Calu3 (cell line): ENCODE data around the gene DGKI. TPM values are rescaled to one million over a fixed set of nuclear protein-coding genes. Genes with fewer than 3 reads are reported as not detected.

Source experiments
- BruUV-seq: library from RNA; stranded (reverse); fragments of 400-500 nt; replicated peaks from 2 replicates; lab custom pipeline; 2021; lab: Mats Ljungman, UMichigan
- CTCF ChIA-PET: fragments of 300-600 bp; sonication (Branson Sonifier 250); formaldehyde crosslinking; loops from one replicate; lab custom pipeline; 2022; ENCODE audit warnings: antibody characterized with exemption; lab: Charles Lee
- DNase-seq: peaks from one replicate; pipeline ENCODE4 v3.0.0; 2022
- H3K27ac Mint-ChIP-seq: one replicate; pipeline ENCODE4 v1.8.0; 2022; ENCODE audit warnings: mixed read lengths; ENCODE audit not compliant: unreplicated experiment
- H3K27me3 Mint-ChIP-seq: one replicate; pipeline ENCODE4 v1.8.0; 2022; ENCODE audit warnings: mixed read lengths; ENCODE audit not compliant: unreplicated experiment
- H3K36me3 Mint-ChIP-seq: one replicate; pipeline ENCODE4 v1.8.0; 2022; ENCODE audit warnings: mild to moderate bottlenecking, moderate library complexity, mixed read lengths; ENCODE audit not compliant: insufficient read depth, unreplicated experiment
- H3K4me1 Mint-ChIP-seq: one replicate; pipeline ENCODE4 v1.8.0; 2022; ENCODE audit warnings: mild to moderate bottlenecking, low read depth, mixed read lengths; ENCODE audit not compliant: unreplicated experiment
- H3K4me3 Mint-ChIP-seq: one replicate; pipeline ENCODE4 v1.8.0; 2022; ENCODE audit warnings: mild to moderate bottlenecking, low read depth, moderate library complexity, mixed read lengths; ENCODE audit not compliant: unreplicated experiment
- H3K9me3 Mint-ChIP-seq: one replicate; pipeline ENCODE4 v1.8.0; 2022; ENCODE audit warnings: low read depth, mixed read lengths; ENCODE audit not compliant: unreplicated experiment
- intact Hi-C: fragments of 100-400 bp; cut with micrococcal nuclease; formaldehyde crosslinking; loops from one replicate; pipeline ENCODE4 v1.10.0; 2022; ENCODE audit not compliant: unreplicated experiment
- total RNA-seq: library from RNA; stranded (reverse); gene quantifications from 2 replicates; pipeline ENCODE4 v1.2.3, GENCODE V29; 2022
- TF ChIP-seq, protein P1 (sequence below): fragments of 200-600 bp; IDR thresholded peaks from one replicate; pipeline ENCODE4 v1.8.0; 2022; ENCODE audit warnings: antibody characterized with exemption; ENCODE audit not compliant: unreplicated experiment

DGKI gene
- total RNA-seq, 1 experiment from 2014 or later: not detected

DNA sequence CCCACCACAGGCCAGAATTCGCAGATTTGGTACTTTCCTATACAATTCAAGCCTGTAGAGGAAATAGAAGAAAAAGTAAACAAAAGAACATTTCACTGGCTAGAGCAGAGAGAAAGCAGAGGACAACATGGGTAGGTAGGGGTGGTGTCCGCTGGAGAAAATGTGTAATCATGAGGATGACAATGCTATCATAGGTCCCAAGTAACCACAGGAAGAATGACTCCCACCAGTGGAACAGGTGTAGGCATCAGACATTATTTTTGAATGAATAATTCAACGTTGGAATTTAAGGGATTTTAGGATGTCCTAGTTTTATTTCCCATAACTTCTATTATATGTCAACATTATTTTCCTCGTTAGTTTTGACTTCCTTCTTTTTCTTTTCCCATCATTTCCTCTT, 248.9 kb downstream of the DGKI start:
- no peak overlapping the region for H3K27ac Mint-ChIP-seq
- no peaks in the 10 kb centered on the region for H3K36me3 Mint-ChIP-seq
- intact Hi-C loops: loop anchor here (10.0 kb wide), 2 partner anchors 253 to 1793 kb away; partner anchors contain the start of gene PTN
- H3K4me1 Mint-ChIP-seq: no peaks in the 10 kb centered on the region
- CTCF ChIA-PET: no interaction called here
- no peak for DNase-seq
- no peak overlapping the region for H3K4me3 Mint-ChIP-seq
- TF ChIP-seq, protein P1, sequence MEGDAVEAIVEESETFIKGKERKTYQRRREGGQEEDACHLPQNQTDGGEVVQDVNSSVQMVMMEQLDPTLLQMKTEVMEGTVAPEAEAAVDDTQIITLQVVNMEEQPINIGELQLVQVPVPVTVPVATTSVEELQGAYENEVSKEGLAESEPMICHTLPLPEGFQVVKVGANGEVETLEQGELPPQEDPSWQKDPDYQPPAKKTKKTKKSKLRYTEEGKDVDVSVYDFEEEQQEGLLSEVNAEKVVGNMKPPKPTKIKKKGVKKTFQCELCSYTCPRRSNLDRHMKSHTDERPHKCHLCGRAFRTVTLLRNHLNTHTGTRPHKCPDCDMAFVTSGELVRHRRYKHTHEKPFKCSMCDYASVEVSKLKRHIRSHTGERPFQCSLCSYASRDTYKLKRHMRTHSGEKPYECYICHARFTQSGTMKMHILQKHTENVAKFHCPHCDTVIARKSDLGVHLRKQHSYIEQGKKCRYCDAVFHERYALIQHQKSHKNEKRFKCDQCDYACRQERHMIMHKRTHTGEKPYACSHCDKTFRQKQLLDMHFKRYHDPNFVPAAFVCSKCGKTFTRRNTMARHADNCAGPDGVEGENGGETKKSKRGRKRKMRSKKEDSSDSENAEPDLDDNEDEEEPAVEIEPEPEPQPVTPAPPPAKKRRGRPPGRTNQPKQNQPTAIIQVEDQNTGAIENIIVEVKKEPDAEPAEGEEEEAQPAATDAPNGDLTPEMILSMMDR: no peak
- no peaks in the 10 kb centered on the region for H3K9me3 Mint-ChIP-seq
- peaks cover under 1% of the 10 kb centered on the region for H3K27me3 Mint-ChIP-seq
- no TSS peak for BruUV-seq

DNA sequence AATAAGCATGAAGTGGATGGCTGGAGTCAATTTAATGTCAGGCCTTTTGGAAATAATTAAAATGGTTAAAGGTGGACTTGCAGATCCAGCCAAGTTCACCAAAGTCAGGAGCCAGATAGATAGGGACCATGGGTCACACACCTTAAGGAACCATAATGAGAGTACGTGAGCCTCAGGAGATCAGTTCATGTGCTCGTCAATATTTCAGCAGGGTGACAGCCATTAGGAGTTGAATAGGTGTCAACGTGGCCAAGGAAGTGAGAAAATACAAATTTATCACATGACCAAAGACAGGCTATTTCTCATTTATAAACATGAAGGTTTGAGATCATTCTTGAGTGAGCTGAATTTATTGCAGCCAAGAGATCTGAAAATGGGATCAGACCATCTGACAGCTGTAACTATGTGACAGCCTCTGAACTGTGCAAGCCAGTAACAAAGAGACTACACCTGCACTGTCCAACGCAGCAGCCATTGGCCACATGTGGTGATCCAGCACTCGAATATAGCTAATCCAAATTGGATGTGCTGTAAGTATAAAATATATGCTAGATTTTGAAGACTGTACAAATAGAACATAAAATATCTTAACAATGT, 253.6 kb downstream of the DGKI start:
- CTCF ChIA-PET: interaction anchor here (0.5 kb wide), 1 partner anchor 784 kb away, joined by 6 read pairs; no protein-coding TSS in a partner anchor
- no peak for DNase-seq
- no peak overlapping the region for H3K4me3 Mint-ChIP-seq
- no peaks in the 10 kb centered on the region for H3K4me1 Mint-ChIP-seq
- no peak overlapping the region for H3K27ac Mint-ChIP-seq
- no peaks in the 10 kb centered on the region for H3K27me3 Mint-ChIP-seq
- TF ChIP-seq, protein P1: no peak
- H3K9me3 Mint-ChIP-seq: no peaks in the 10 kb centered on the region
- no TSS peak for BruUV-seq
- no peaks in the 10 kb centered on the region for H3K36me3 Mint-ChIP-seq
- intact Hi-C loops: loop anchor here (2.0 to 10.0 kb wide), 4 partner anchors 126 to 1788 kb away; partner anchors contain the start of gene PTN

DNA sequence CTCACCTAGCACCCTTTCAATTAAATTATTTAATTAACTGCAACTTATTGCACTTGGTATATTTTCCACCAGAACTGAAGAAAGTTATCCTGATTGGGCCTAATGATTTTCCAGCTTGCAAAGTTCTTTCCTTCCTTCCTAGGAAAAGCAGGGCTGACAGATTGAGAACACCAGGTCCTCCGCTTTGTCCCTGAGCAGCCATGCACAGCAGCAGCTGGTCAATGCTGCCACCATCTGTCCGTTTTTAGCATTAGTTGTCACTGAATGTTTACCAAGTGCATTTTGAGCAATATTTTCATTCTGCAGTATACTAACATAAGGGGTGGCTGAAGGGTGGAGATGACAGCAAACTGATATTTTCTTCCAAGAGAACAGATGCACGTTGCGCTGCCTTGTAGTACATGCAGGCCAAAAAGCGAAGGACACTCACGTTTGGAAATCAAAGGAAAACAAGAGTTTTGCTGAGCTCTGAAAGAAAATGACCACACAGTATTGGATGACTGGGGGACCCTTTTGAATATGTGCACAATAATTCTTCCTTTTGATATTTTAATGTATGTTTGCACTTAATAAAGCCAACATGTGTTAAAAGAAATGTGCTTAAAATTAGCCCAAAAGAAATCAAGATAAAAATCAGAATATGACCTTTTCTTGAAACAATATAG, 254.4 kb downstream of the DGKI start:
- BruUV-seq: no TSS peak
- peak; percentile 71 for DNase-seq
- TF ChIP-seq, protein P1: peak; percentile 79
- intact Hi-C loops: loop anchor here (2.0 to 10.0 kb wide), 4 partner anchors 125 to 1788 kb away; partner anchors contain the start of gene PTN
- CTCF ChIA-PET: interaction anchor here (1.1 to 2.1 kb wide), 4 partner anchors 9 to 423 kb away, joined by 4 to 6 read pairs (median 5); no protein-coding TSS in a partner anchor
- H3K27ac Mint-ChIP-seq: no peak overlapping the region
- H3K9me3 Mint-ChIP-seq: no peaks in the 10 kb centered on the region
- no peak overlapping the region for H3K4me3 Mint-ChIP-seq
- no peaks in the 10 kb centered on the region for H3K4me1 Mint-ChIP-seq
- H3K36me3 Mint-ChIP-seq: no peaks in the 10 kb centered on the region
- no peaks in the 10 kb centered on the region for H3K27me3 Mint-ChIP-seq

DNA sequence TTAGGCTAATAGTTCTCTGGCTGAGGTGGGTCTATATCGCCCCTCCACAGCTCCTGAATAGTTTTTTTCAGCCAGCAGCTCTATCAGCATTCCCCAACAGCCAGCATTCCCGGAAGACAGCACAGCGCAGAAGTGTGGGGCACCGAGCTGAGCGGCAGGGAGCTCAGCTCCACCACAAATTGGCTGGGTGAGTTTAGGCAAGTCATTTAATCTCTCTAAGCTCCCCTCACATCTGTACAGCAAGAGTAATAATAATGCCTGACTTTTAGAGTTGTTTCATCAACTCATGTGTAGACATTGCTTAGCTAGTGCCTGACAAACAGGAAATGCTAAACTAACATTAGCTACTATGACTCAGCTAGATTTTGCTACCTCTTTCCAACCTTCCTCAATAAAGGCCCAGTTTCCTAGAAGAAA, 255.3 kb downstream of the DGKI start:
- H3K27ac Mint-ChIP-seq: no peak overlapping the region

More for the DNA sequence above, 255.3 kb downstream of the DGKI start:
- no peaks in the 10 kb centered on the region for H3K27me3 Mint-ChIP-seq
- intact Hi-C loops: loop anchor here (1.0 to 10.0 kb wide), 4 partner anchors 124 to 1787 kb away; partner anchors contain the start of gene PTN
- DNase-seq: no peak
- no peaks in the 10 kb centered on the region for H3K9me3 Mint-ChIP-seq
- H3K4me3 Mint-ChIP-seq: no peak overlapping the region
- BruUV-seq: no TSS peak
- TF ChIP-seq, protein P1: no peak
- H3K36me3 Mint-ChIP-seq: no peaks in the 10 kb centered on the region
- no peaks in the 10 kb centered on the region for H3K4me1 Mint-ChIP-seq
- CTCF ChIA-PET: interaction anchor here (1.1 to 2.1 kb wide), 4 partner anchors 9 to 422 kb away, joined by 4 to 6 read pairs (median 5); no protein-coding TSS in a partner anchor
